Rectal smooth muscle tissue (tissue), 1 donor: ENCODE measurements around the gene MGMT.

Experiments used
- H3K27ac ChIP-seq: one replicate; pipeline ENCODE4 v1.7.0; 2013; ENCODE audit warnings: low read depth, low read length, inconsistent platforms
- H3K27me3 ChIP-seq: one replicate; pipeline ENCODE4 v1.7.0; 2013; ENCODE audit warnings: low read length; ENCODE audit not compliant: control insufficient read depth, insufficient read depth
- H3K36me3 ChIP-seq: one replicate; pipeline ENCODE4 v1.7.0; 2013; ENCODE audit warnings: low read length; ENCODE audit not compliant: control insufficient read depth, insufficient read depth
- H3K4me1 ChIP-seq: one replicate; pipeline ENCODE4 v1.7.0; 2013; ENCODE audit warnings: low read length; ENCODE audit not compliant: control insufficient read depth, insufficient read depth
- H3K4me3 ChIP-seq: one replicate; pipeline ENCODE4 v1.7.0; 2013; ENCODE audit warnings: low read length
- H3K9ac ChIP-seq: one replicate; pipeline ENCODE4 v1.7.0; 2013; ENCODE audit warnings: low read length

MGMT gene

DNA sequence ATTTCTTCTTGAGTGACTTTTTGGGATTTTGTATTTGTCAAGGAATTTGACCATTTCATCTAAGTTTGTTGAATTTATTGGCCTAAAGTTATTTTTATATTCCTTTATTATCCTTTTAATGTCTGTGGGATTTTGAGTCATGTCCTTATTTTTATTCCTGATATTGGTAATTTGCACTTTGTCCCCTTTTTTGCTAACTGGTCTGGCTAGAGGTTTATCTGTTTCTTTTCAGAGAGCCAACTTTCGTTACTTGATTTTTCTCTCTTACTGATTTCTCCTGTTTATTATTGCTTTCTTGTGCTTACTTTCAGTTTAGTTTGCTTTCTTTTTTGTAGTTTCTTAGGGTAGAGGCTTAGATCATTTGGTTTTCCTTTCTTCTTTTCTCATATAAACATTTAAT is 14.6 kb downstream of the MGMT start:
- H3K4me3 ChIP-seq = no peak overlapping the region

DNA sequence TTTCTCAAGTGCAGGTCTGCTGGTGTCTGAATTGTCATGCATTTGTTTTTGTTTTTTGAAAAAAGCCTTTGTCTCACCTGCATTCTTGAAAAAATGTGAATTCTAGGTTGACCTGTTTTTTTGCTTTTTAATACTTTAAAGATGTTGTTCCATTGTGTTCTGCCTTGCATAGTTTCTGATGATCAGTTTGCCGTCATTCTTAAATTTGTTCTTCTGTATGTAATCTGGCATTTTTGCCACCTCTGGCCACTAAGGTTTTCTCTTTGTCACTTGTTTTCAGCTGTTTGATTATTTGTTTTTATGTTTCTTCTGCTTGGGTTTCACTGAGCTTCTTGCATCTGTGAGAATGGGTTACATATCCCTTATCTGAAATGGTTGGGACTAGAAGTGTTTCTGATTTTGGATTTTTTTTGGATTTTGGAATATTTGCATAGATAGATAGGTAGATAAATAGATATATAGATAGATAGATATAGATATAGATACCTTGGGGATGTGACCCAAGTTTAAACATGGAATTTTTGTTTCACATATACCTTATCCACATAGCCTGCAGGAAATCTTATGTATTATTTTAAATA is 16.5 kb downstream of the MGMT start:
- H3K4me3 ChIP-seq = no peak overlapping the region
- H3K4me1 ChIP-seq = no peaks in the 10 kb centered on the region
- no peaks in the 10 kb centered on the region for H3K36me3 ChIP-seq
- H3K9ac ChIP-seq = no peak overlapping the region
- H3K27me3 ChIP-seq = no peaks in the 10 kb centered on the region
- no peak overlapping the region for H3K27ac ChIP-seq

More for the DNA sequence above, 14.6 kb downstream of the MGMT start:
- Histone ChIP-seq H3K27me3 (no peaks in the 10 kb centered on the region), H3K36me3 (no peaks in the 10 kb centered on the region), H3K27ac (no peak overlapping the region), H3K9ac (no peak overlapping the region), H3K4me1 (no peaks in the 10 kb centered on the region)

DNA sequence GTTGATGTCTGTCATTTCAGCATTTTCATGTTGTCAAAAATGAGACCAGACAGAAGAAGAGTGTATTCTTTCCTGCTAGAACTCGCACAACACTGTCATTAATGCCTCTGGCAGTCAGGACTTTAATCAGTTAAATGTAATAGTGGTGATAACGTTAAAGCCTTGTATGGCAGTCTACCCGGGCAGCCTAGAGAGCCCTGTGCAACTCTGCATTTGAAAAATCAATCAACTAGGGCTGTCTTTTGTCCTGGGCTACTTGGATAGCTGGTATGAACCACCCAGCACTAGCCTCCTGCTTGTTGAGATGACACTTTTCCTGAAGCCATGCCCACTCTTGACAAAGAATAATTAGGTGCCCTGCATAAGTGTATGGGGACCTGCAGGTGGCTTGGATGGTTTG is 19.8 kb downstream of the MGMT start:
- Histone ChIP-seq H3K4me3 (no peak overlapping the region), H3K27ac (no peak overlapping the region), H3K9ac (no peak overlapping the region)

DNA sequence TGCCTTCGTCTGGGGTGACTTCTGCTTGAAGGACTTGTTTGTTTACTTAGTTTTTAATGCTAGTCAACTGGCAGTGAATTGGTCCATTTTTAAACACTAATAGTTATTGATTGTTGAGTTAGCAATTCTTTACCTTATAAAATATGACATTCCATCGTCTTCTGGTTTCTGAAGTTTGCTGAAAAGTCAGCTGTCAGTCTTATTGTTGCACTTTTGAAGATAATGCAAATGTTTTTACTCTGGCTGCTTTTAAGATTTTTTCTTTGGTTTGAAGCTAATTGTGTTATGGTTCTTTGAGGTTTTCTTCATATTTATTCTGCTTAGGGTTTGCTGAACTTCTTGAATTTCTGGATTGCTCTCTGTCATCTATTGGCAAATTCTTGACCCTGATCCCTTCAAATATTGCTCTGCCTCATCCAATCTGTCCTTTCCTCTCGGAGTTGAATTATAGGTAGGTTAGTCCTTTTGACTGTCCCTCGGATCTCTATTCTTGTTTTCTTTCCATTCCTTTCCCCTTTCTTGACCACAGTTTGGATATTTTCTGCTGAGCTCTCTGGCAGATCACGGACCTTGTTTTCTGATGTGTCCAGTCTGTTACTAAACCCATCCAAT is 24.2 kb downstream of the MGMT start:
- no peak overlapping the region for H3K9ac ChIP-seq
- H3K36me3 ChIP-seq = no peaks in the 10 kb centered on the region
- no peak overlapping the region for H3K27ac ChIP-seq
- no peaks in the 10 kb centered on the region for H3K4me1 ChIP-seq
- no peaks in the 10 kb centered on the region for H3K27me3 ChIP-seq
- H3K4me3 ChIP-seq = no peak overlapping the region

More for the DNA sequence above, 19.8 kb downstream of the MGMT start:
- no peaks in the 10 kb centered on the region for H3K27me3 ChIP-seq
- no peaks in the 10 kb centered on the region for H3K4me1 ChIP-seq
- no peaks in the 10 kb centered on the region for H3K36me3 ChIP-seq

DNA sequence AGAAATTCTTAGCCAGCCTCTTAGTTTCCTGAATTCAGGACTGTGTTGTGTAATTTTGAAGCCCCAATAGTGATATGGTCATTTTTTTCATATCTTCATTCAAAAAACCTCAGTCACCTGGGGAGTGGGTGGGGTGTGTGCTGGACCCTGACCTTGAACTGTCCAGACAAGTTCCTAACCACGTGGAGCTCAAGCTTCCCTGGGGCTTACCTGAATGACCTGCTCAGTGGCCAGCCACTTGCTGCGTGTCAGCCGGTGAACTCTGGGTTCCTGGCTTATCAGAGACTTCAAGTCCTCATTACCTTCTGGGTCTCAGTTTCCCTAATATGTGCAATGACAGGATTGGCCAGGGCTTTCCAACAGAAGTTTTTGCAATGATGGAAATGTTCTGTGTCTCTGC is 27.1 kb downstream of the MGMT start:
- Histone ChIP-seq H3K27ac (no peak overlapping the region), H3K9ac (no peak overlapping the region), H3K4me3 (no peak overlapping the region), H3K27me3 (no peaks in the 10 kb centered on the region), H3K4me1 (no peaks in the 10 kb centered on the region), H3K36me3 (peaks cover 2% of the 10 kb centered on the region)

DNA sequence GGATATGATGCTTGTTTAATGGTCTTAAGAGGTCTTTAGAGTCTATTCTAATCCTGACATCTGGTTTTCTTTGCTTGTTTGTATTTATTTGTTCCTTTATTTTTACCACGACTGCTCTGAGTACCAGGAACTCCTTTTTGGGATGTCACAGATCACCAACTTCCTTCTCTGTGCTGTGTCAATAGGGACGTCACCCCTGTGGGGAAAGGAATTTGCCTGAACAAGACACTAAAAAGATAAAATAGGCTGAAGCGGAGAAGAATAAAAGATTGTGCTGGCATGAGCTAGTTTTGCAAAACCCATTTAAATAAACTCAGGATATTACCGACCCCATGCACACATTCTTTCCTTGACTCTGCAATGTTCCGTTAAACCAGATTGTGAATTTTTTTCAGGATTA is 27.7 kb downstream of the MGMT start:
- peaks cover 2% of the 10 kb centered on the region for H3K36me3 ChIP-seq
- H3K4me3 ChIP-seq = no peak overlapping the region
- H3K27me3 ChIP-seq = no peaks in the 10 kb centered on the region
- H3K4me1 ChIP-seq = no peaks in the 10 kb centered on the region
- H3K9ac ChIP-seq = no peak overlapping the region
- H3K27ac ChIP-seq = no peak overlapping the region

DNA sequence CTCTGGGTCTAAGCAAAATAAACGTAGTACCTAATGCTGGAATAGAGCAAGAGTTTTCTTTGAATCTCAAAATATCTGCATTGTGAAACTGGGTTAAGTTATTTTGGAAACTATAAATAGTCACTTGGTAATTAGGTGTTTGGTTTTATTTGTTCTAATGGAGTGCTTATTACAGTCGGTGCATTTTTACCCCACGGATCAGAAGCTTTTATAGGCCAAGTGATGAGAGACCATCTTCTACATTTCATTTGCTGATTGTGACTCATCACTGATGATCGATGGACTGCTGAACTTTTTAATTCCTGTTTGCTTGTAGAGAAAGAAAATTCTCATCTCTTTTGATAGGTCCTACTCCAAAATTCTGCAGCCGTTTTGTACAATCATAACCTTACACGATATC is 28.2 kb downstream of the MGMT start:
- Histone ChIP-seq H3K27me3 (no peaks in the 10 kb centered on the region), H3K4me1 (no peaks in the 10 kb centered on the region), H3K27ac (no peak overlapping the region), H3K36me3 (peaks cover 2% of the 10 kb centered on the region), H3K9ac (no peak overlapping the region), H3K4me3 (no peak overlapping the region)

DNA sequence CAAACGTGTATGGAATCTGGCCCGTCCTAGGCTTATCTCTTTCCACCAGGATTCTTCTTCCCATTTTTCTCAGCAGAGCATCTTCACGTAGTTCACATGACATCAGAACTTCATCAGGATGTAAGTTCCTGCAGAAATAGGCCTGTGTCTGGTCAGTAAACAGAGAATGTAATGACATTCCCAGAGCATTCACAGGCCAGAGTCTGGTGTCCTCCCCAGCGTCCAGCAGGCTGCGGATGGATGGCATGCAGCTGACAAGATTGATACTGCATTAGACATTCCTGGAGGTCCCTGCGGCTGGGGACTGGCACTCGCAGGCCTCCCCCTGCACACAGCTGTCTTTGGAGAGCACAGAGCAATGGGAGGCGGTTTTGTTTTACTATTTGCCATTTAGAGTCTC is 28.7 kb downstream of the MGMT start:
- no peak overlapping the region for H3K9ac ChIP-seq
- H3K27me3 ChIP-seq = no peaks in the 10 kb centered on the region
- no peaks in the 10 kb centered on the region for H3K4me1 ChIP-seq
- peaks cover 2% of the 10 kb centered on the region for H3K36me3 ChIP-seq
- no peak overlapping the region for H3K27ac ChIP-seq
- H3K4me3 ChIP-seq = no peak overlapping the region

DNA sequence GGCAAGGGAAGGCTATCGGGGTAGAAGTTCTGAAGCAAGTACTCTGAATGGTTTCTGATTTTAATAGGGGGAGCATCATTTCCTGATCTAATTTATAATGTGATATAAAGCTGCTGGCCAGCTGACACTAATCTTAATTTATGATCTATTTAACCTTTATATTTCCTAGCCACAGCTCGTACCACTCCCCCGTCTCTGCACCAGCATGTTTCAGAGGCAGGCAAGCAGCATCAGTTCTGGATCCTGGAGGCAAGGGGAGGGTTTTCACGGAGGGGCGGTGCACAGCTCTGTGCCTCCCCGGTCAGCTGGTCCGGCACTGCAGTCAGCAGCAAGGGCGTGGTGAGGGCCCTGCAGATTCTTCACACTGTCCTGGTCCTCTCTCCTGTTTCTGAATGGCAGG is 30.0 kb downstream of the MGMT start:
- Histone ChIP-seq H3K27ac (no peak overlapping the region), H3K9ac (no peak overlapping the region), H3K27me3 (no peaks in the 10 kb centered on the region), H3K4me3 (no peak overlapping the region), H3K36me3 (peaks cover 2% of the 10 kb centered on the region), H3K4me1 (no peaks in the 10 kb centered on the region)

DNA sequence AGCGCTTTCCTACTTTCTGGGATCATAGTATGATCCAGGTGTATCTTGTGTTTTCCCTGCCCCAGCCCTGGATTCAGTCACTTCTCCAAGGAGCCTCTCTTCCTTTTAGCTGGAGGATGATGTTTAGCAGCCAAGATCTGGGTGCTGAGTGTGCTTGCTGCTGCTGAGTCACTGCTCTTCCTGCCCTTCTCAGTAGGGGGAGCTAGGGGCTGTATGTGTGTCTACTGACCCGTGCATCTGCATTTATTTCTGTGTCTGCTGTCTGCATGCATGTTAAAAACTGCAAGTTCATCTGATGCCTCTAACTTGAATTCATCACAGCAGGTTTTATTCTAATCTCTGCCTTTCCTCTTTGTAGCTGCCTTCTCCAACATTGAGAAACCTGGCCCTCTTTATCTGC is 31.6 kb downstream of the MGMT start:
- Histone ChIP-seq H3K27ac (no peak overlapping the region), H3K27me3 (no peaks in the 10 kb centered on the region), H3K36me3 (peaks cover 2% of the 10 kb centered on the region), H3K4me3 (no peak overlapping the region), H3K9ac (no peak overlapping the region), H3K4me1 (no peaks in the 10 kb centered on the region)

DNA sequence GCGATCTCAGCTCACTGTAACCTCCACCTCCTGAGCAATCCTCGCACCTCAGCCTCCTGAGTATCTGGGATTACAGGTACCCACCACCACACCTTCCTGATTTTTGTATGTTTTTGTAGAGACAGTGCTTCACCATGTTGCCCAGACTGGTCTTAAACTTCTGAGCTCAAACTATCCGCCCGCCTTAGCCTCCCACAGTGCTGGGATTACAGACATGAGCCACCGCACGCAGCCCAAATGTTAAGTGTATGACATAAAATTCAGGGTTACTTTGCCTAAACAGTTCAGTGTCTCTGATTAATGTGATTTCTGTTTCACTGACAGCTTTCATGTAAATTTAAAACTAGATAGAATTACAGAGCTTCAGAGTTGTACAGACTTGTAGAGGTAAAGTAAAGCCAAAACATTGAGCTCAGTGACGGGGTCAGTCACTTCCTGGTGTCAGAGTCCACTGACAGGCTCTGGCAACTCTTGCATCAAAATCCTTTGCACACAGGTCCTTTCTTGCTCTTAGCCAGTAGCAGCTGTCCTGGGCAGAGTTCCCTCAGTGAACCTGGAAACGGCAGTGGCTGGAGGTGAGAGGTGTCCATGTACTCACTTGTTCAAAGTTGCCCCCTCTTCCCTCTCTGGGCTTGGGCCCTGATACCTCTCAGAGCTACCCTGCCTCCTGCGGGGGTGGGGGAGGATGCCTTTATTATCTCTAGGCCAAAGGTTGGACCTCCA is 33.7 kb downstream of the MGMT start:
- Histone ChIP-seq H3K27ac (no peak overlapping the region), H3K4me1 (no peaks in the 10 kb centered on the region), H3K36me3 (peaks cover 2% of the 10 kb centered on the region), H3K27me3 (no peaks in the 10 kb centered on the region), H3K9ac (no peak overlapping the region), H3K4me3 (no peak overlapping the region)

DNA sequence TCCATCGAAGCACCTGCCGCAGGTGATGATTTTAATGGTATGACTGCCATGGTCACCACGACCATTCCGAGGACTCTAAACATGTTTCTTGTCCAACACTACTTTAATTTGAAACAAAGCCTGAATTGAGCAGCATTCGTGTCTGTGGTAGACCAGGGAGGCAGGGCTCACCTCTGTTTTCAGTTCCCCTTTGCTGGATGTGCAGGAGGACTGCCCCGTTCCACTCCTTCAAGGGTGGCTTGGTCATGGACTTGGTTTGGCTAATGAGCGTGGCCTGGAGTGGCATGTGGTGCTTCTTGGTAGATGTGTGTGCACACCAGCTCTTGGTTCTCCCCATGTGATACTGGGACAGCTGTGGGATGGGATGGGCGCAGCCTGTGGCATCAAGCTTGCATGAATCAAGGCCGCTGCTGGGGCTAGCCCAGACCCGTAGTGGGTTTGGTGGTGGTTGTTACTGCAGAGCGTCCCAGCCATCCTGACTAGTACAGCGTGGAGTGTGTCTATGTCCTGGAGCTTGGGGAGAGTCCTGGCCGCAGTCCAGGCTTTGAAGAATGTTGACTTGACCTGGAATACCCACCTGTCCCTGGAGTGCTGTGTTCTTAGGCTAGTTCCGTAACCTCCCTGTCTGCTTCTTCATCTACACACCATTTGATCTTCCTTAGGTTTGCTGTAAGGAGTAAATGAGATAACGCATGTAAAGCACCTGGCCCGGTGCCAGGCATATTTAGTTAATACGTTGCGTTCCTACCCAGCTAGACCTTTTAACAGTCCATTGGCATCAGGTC is 34.8 kb downstream of the MGMT start:
- Histone ChIP-seq H3K27ac (no peak overlapping the region), H3K4me1 (no peaks in the 10 kb centered on the region), H3K27me3 (no peaks in the 10 kb centered on the region), H3K9ac (no peak overlapping the region), H3K36me3 (peaks cover 2% of the 10 kb centered on the region), H3K4me3 (no peak overlapping the region)
